ENCODE results near the gene SHANK1.

Gene SHANK1

GRCh38 chr19:50741179-50741933 is 21.8 kb upstream of the SHANK1 start:
- no peaks in the 10 kb centered on the region for H3K4me1 Mint-ChIP-seq
- H3K4me3 Mint-ChIP-seq, result no peak overlapping the region
- DNase-seq (no peak), ATAC-seq (no peak)
- no peaks in the 10 kb centered on the region for H3K9me3 Mint-ChIP-seq
- peaks cover 73% of the 10 kb centered on the region for H3K27me3 Mint-ChIP-seq
- no peak overlapping the region for H3K27ac Mint-ChIP-seq

- H3K4me3 Mint-ChIP-seq, result no peak overlapping the region
- DNase-seq (no peak), ATAC-seq (no peak)
- H3K27ac Mint-ChIP-seq, result no peak overlapping the region
- H3K27me3 Mint-ChIP-seq, result peaks cover 60% of the 10 kb centered on the region
- H3K9me3 Mint-ChIP-seq, result no peaks in the 10 kb centered on the region
- H3K4me1 Mint-ChIP-seq, result no peaks in the 10 kb centered on the region
These were observed 20.4 kb upstream of the SHANK1 start for GRCh38 chr19:50739914-50740426.

GRCh38 chr19:50739132-50739913 is 19.7 kb upstream of the SHANK1 start:
- H3K27ac Mint-ChIP-seq, result no peak overlapping the region
- H3K27me3 Mint-ChIP-seq, result peaks cover 55% of the 10 kb centered on the region
- DNase-seq (no peak), ATAC-seq (no peak)
- H3K9me3 Mint-ChIP-seq, result no peaks in the 10 kb centered on the region
- H3K4me3 Mint-ChIP-seq, result no peak overlapping the region
- no peaks in the 10 kb centered on the region for H3K4me1 Mint-ChIP-seq

- Mint-ChIP-seq H3K9me3 (no peaks in the 10 kb centered on the region), H3K4me3 (no peak overlapping the region), H3K4me1 (no peaks in the 10 kb centered on the region), H3K27me3 (peaks cover 34% of the 10 kb centered on the region), H3K27ac (no peak overlapping the region)
- ATAC-seq, result no peak
- no peak for DNase-seq
These were observed 16.7 kb upstream of the SHANK1 start for GRCh38 chr19:50736338-50736737.

- no peak overlapping the region for H3K27ac Mint-ChIP-seq
- no peak for ATAC-seq
These were observed 16.3 kb upstream of the SHANK1 start for GRCh38 chr19:50735869-50736268.

GRCh38 chr19:50729894-50730293 is 10.3 kb upstream of the SHANK1 start:
- Mint-ChIP-seq H3K27ac (no peak overlapping the region), H3K4me1 (peaks cover 33% of the 10 kb centered on the region), H3K4me3 (no peak overlapping the region), H3K9me3 (no peaks in the 10 kb centered on the region), H3K27me3 (no peaks in the 10 kb centered on the region)
- no peak for ATAC-seq
- no peak for DNase-seq

More at GRCh38 chr19:50735869-50736268, 16.3 kb upstream of the SHANK1 start:
- Mint-ChIP-seq H3K9me3 (no peaks in the 10 kb centered on the region), H3K4me1 (no peaks in the 10 kb centered on the region), H3K27me3 (peaks cover 29% of the 10 kb centered on the region), H3K4me3 (no peak overlapping the region)
- no peak for DNase-seq

- peaks cover 46% of the 10 kb centered on the region for H3K4me1 Mint-ChIP-seq
- DNase-seq (peak; percentile 93 to 96), ATAC-seq (peak; percentile 75)
- peaks cover 8% of the 10 kb centered on the region for H3K27me3 Mint-ChIP-seq
- H3K4me3 Mint-ChIP-seq, result peak overlapping the region; percentile 77 to 81
- H3K9me3 Mint-ChIP-seq, result no peaks in the 10 kb centered on the region
- H3K27ac Mint-ChIP-seq, result peak overlapping the region; percentile 4 to 95
These were observed 8.6 kb upstream of the SHANK1 start for GRCh38 chr19:50728084-50728737.

- H3K4me3 Mint-ChIP-seq, result peak overlapping the region; percentile 77 to 85
- ATAC-seq (no peak), DNase-seq (no peak)
- H3K27ac Mint-ChIP-seq, result peak overlapping the region; percentile 87 to 88
- H3K4me1 Mint-ChIP-seq, result peaks cover 56% of the 10 kb centered on the region
- no peaks in the 10 kb centered on the region for H3K9me3 Mint-ChIP-seq
- H3K27me3 Mint-ChIP-seq, result peaks cover 30% of the 10 kb centered on the region
These were observed 6.3 kb upstream of the SHANK1 start for GRCh38 chr19:50725911-50726230.

GRCh38 chr19:50725218-50725910 is 5.8 kb upstream of the SHANK1 start:
- peak overlapping the region; percentile 77 to 85 for H3K4me3 Mint-ChIP-seq
- peaks cover 61% of the 10 kb centered on the region for H3K4me1 Mint-ChIP-seq
- no peaks in the 10 kb centered on the region for H3K9me3 Mint-ChIP-seq
- DNase-seq (no peak), ATAC-seq (peak; percentile 74)
- H3K27me3 Mint-ChIP-seq, result peaks cover 35% of the 10 kb centered on the region
- peak overlapping the region; percentile 78 to 98 for H3K27ac Mint-ChIP-seq

GRCh38 chr19:50724522-50725217 is 5.1 kb upstream of the SHANK1 start:
- DNase-seq, result peak; percentile 99 to 100
- peak overlapping the region; percentile 77 to 85 for H3K4me3 Mint-ChIP-seq
- ATAC-seq, result peak; percentile 84
- peaks cover 66% of the 10 kb centered on the region for H3K4me1 Mint-ChIP-seq
- peaks cover 41% of the 10 kb centered on the region for H3K27me3 Mint-ChIP-seq
- peak overlapping the region; percentile 78 to 98 for H3K27ac Mint-ChIP-seq
- H3K9me3 Mint-ChIP-seq, result no peaks in the 10 kb centered on the region

GRCh38 chr19:50723735-50724521 is 4.3 kb upstream of the SHANK1 start:
- peaks cover 66% of the 10 kb centered on the region for H3K4me1 Mint-ChIP-seq
- DNase-seq (no peak), ATAC-seq (no peak)
- peaks cover 41% of the 10 kb centered on the region for H3K27me3 Mint-ChIP-seq
- no peaks in the 10 kb centered on the region for H3K9me3 Mint-ChIP-seq
- peak overlapping the region in 1 of 2 donors; percentile 74 for H3K27ac Mint-ChIP-seq
- peak overlapping the region; percentile 77 to 85 for H3K4me3 Mint-ChIP-seq

- DNase-seq, result no peak
- H3K9me3 Mint-ChIP-seq, result no peaks in the 10 kb centered on the region
These were observed 3.5 kb upstream of the SHANK1 start, which contains the start of gene CLEC11A for GRCh38 chr19:50723069-50723468. Gene CLEC11A (plus strand): TSS chr19:50723364. CDS start chr19:50723526, 162 bp downstream.

GRCh38 chr19:50722201-50723013 is 2.8 kb upstream of the SHANK1 start:
- H3K27me3 Mint-ChIP-seq, result peaks cover 45% of the 10 kb centered on the region
- no peak overlapping the region for H3K27ac Mint-ChIP-seq
- no peaks in the 10 kb centered on the region for H3K9me3 Mint-ChIP-seq
- DNase-seq (no peak), ATAC-seq (no peak)
- H3K4me1 Mint-ChIP-seq, result peaks cover 60% of the 10 kb centered on the region
- H3K4me3 Mint-ChIP-seq, result peak overlapping the region in 1 of 2 donors; percentile 13

More at GRCh38 chr19:50723069-50723468, 3.5 kb upstream of the SHANK1 start, which contains the start of gene CLEC11A:
- no peak for ATAC-seq
- Mint-ChIP-seq H3K4me1 (peaks cover 61% of the 10 kb centered on the region), H3K27me3 (peaks cover 41% of the 10 kb centered on the region), H3K27ac (no peak within 1 kb of the TSS), H3K4me3 (peak within 1 kb of the TSS; percentile 77 to 85)
